Measurements from ENCODE around the gene SGIP1. TPM values are rescaled to one million over a fixed set of nuclear protein-coding genes. Genes with fewer than 3 reads are reported as not detected.

The SGIP1 gene
- total and polyA plus RNA-seq, 9 donors: 0.91 to 7.0 (median 3.3) TPM

DNA sequence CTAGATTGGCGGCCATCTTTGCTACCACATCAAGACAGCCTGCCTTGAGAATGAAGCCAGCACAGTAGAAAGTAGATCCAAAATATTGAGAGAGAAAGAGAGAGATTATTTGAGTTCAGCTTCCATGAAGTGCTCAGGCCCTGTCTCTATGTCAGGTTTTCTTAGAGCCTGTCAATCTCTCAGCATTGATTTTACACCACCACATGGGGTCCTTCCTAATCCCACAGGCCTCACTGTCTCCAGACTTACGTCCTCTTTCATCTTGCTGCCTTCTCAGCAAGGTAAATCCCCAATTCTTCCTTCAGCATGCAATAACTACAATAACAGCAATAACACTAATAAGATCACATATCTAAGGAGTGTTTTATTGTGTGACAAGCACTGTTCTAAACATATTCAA lies 239.3 kb downstream of the SGIP1 start:
- H3K9me3 ChIP-seq: no peaks in the 10 kb centered on the region
- WGBS, 3 donors: 93 to 98% (median 95%) methylated on average over 2 of the region's 2 CpGs
- DNase-seq: no peak
- H3K4me3 ChIP-seq: no peak overlapping the region
- no peak overlapping the region for H3K27ac ChIP-seq
- H3K36me3 ChIP-seq: no peaks in the 10 kb centered on the region
- no peaks in the 10 kb centered on the region for H3K27me3 ChIP-seq
- no peaks in the 10 kb centered on the region for H3K4me1 ChIP-seq (ENCODE audit: insufficient read depth)
- intact Hi-C loops (cut with DNase I): no loop called here
- no peak for TF ChIP-seq EP300 (IDR thresholded peaks at IDR 0.05)

DNA sequence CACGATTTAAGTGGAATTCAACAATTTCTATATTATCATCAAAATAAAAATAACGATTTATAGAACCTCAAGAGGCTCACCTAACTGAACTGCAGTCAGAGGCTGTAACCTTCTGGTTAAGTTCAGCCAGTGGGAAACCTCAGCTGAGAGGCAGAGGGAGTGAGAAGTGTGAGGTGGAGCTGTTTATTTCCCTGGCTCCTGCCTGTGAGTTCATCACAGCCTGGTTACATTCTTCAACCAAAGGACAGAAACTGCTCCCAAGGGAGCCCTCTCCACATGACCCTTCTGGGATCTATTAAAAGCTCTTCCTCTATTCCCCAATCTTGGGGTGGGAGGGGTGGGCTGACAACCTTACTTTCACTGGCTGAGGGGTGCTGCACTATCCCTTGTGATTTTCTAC lies 240.5 kb downstream of the SGIP1 start:
- no peak overlapping the region for H3K27ac ChIP-seq
- 55 to 72% (median 63%) methylated on average over 2 of the region's 2 CpGs for WGBS, 3 donors
- H3K4me1 ChIP-seq (ENCODE audit: insufficient read depth): peaks cover 2% of the 10 kb centered on the region
- no peaks in the 10 kb centered on the region for H3K36me3 ChIP-seq
- H3K4me3 ChIP-seq: no peak overlapping the region
- TF ChIP-seq CTCF (IDR thresholded peaks at IDR 0.05): no peak
- no peak for TF ChIP-seq EP300 (IDR thresholded peaks at IDR 0.05)
- H3K27me3 ChIP-seq: no peaks in the 10 kb centered on the region
- H3K9me3 ChIP-seq: no peaks in the 10 kb centered on the region
- intact Hi-C loops (cut with DNase I): no loop called here
- DNase-seq: no peak

DNA sequence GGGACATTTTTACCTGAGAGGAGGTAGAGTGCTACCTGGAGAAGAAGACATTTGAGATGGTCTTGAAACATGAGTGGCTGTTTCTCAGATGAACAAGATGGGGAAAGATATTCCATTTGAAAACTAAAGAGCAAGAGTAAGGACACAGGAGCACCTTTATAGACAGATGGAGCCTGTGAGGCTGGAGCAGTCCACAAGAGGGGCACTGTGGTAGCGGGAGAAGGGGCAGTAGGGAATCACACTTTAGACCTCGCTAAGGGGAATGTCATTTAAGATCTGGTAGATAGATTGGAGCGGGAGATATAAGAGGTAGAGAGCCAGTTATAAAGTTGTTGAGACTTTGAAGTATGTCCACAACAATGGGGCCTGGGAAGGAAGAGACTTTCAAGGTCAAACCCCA lies 241.7 kb downstream of the SGIP1 start:
- TF ChIP-seq POLR2A (IDR thresholded peaks at IDR 0.05) (no peak), EP300 (IDR thresholded peaks at IDR 0.05) (no peak)
- DNase-seq: no peak
- Histone ChIP-seq H3K4me3 (no peak overlapping the region), H3K27me3 (no peaks in the 10 kb centered on the region), H3K27ac (no peak overlapping the region), H3K36me3 (no peaks in the 10 kb centered on the region), H3K9me3 (no peaks in the 10 kb centered on the region), H3K4me1 (ENCODE audit: insufficient read depth) (peaks cover 2% of the 10 kb centered on the region)
- 77 to 86% (median 81%) methylated on average over 3 of the region's 3 CpGs for WGBS, 3 donors
- intact Hi-C loops (cut with DNase I): no loop called here

DNA sequence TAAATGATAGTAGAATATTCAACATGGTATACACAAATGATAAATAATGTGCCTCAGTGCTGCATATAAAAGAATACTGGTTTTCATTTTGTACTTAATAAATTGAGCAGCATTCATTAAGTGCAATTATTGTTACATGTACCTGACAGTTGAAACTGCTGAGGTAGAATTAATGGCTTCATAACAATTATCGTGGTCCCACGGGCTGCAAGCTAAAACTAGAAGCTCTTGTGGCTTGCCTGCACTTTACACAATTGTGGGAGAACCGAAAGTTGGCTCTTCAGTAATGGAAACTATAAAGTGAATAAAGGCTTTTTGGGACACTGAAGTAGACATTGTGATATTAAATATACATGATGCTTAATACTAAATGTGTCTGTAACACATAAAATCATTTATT lies 243.9 kb downstream of the SGIP1 start:
- 36 to 54% (median 39%) methylated on average over 3 of the region's 3 CpGs for WGBS, 3 donors

GRCh38 chr1:66778266-66778665 lies 244.3 kb downstream of the SGIP1 start:
- peaks cover 2% of the 10 kb centered on the region for H3K4me1 ChIP-seq (ENCODE audit: insufficient read depth)
- no peaks in the 10 kb centered on the region for H3K9me3 ChIP-seq
- H3K27ac ChIP-seq: no peak overlapping the region
- intact Hi-C loops (cut with DNase I): no loop called here
- DNase-seq: no peak
- H3K36me3 ChIP-seq: no peaks in the 10 kb centered on the region
- no peak overlapping the region for H3K4me3 ChIP-seq
- H3K27me3 ChIP-seq: no peaks in the 10 kb centered on the region
- TF ChIP-seq CTCF (IDR thresholded peaks at IDR 0.05): no peak
- TF ChIP-seq POLR2A (IDR thresholded peaks at IDR 0.05): no peak
- 56 to 86% (median 76%) methylated on average over 4 of the region's 4 CpGs for WGBS, 3 donors

More for the DNA sequence above, 243.9 kb downstream of the SGIP1 start:
- intact Hi-C loops (cut with DNase I): no loop called here
- TF ChIP-seq CTCF (IDR thresholded peaks at IDR 0.05) (no peak), POLR2A (IDR thresholded peaks at IDR 0.05) (no peak), EP300 (IDR thresholded peaks at IDR 0.05) (no peak)
- no peaks in the 10 kb centered on the region for H3K9me3 ChIP-seq
- no peaks in the 10 kb centered on the region for H3K27me3 ChIP-seq
- no peaks in the 10 kb centered on the region for H3K36me3 ChIP-seq
- peaks cover 2% of the 10 kb centered on the region for H3K4me1 ChIP-seq (ENCODE audit: insufficient read depth)
- no peak overlapping the region for H3K4me3 ChIP-seq
- H3K27ac ChIP-seq: no peak overlapping the region
- no peak for DNase-seq

DNA sequence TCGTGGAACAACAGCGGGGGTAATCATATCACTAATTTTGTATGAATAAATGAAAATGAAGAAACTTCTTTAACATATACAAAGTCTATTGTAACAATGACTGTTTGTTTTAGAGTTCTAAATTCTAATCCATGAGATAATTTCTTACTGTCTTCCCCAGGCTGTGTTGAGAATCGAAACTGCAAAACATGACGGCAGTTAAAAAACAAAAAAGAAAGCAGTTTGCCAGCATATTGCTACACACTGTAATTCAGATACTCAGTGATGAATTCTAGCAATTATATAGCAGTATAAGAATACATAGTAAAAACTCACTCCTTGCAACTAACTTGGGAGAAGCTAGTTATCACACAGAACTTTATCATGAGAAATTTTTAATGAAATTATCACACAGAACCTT lies 245.0 kb downstream of the SGIP1 start:
- no peak for DNase-seq
- 34 to 42% (median 37%) methylated on average over 4 of the region's 4 CpGs for WGBS, 3 donors
- H3K36me3 ChIP-seq: no peaks in the 10 kb centered on the region
- no peaks in the 10 kb centered on the region for H3K27me3 ChIP-seq
- H3K27ac ChIP-seq: no peak overlapping the region
- H3K4me3 ChIP-seq: no peak overlapping the region
- H3K4me1 ChIP-seq (ENCODE audit: insufficient read depth): peaks cover 2% of the 10 kb centered on the region
- intact Hi-C loops (cut with DNase I): no loop called here
- H3K9me3 ChIP-seq: no peaks in the 10 kb centered on the region
- no peak for TF ChIP-seq EP300 (IDR thresholded peaks at IDR 0.05)
- no peak for TF ChIP-seq CTCF (IDR thresholded peaks at IDR 0.05)
- TF ChIP-seq POLR2A (IDR thresholded peaks at IDR 0.05): no peak
